Measurements from ENCODE around the gene EDRF1.

- no peak for TF ChIP-seq CTCF (IDR thresholded peaks at IDR 0.05)
- TF ChIP-seq POLR2A (IDR thresholded peaks at IDR 0.05) = no peak
These were observed 66.3 kb downstream of the EDRF1 start for GRCh38 chr10:125785791-125786190.
